PC-9 (cell line): ENCODE results near the gene DTNBP1.

Source experiments
- EZH2 ChIP-seq: fragments of 200-600 bp; sonication (generic); IDR thresholded peaks from 2 replicates; pipeline ENCODE4 v1.8.0; 2017; ENCODE audit warnings: antibody characterized with exemption, low read depth
- TF ChIP-seq, protein P1 (sequence below): fragments of 200-600 bp; sonication (generic); conservative IDR thresholded peaks from 2 replicates; pipeline ENCODE4 v1.6.1; 2017; ENCODE audit warnings: mixed run types, antibody characterized with exemption, mild to moderate bottlenecking, moderate library complexity

DNA sequence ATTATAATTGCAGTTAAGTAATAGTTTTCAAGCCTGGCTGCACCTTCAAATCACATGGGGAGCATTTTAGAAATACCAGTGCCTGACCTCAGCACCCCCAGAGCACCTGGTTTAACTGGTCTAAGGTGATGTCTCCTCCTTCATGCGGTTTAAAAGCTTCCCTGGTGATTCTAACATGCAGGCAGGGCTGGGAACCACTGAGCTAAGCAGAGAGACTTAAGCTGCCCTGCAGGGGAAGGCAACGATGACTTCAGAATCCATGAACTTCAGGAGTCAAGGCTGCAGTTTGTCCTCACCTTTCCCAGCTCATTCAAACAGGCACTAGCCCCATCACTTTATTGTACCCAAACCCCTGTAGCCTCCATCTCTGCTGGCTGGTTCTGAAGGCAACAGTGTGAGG lies 6.1 kb upstream of the DTNBP1 start:
- TF ChIP-seq, protein P1, sequence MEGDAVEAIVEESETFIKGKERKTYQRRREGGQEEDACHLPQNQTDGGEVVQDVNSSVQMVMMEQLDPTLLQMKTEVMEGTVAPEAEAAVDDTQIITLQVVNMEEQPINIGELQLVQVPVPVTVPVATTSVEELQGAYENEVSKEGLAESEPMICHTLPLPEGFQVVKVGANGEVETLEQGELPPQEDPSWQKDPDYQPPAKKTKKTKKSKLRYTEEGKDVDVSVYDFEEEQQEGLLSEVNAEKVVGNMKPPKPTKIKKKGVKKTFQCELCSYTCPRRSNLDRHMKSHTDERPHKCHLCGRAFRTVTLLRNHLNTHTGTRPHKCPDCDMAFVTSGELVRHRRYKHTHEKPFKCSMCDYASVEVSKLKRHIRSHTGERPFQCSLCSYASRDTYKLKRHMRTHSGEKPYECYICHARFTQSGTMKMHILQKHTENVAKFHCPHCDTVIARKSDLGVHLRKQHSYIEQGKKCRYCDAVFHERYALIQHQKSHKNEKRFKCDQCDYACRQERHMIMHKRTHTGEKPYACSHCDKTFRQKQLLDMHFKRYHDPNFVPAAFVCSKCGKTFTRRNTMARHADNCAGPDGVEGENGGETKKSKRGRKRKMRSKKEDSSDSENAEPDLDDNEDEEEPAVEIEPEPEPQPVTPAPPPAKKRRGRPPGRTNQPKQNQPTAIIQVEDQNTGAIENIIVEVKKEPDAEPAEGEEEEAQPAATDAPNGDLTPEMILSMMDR: no peak
- no peak for TF ChIP-seq EZH2
